ENCODE results near the gene SUMF1.
"Not testable (repeated sequence)": the region's sequence is repeated elsewhere in the genome, so short reads cannot be mapped to it uniquely, and the experiment has no call there.

SUMF1 gene

GRCh38 chr3:4338751-4339150, 128.3 kb downstream of the SUMF1 start:
- DNase-seq (ENCODE audit: low read depth in 2 of 2), result no peak

- no peak for DNase-seq (ENCODE audit: low read depth in 2 of 2)
Observed at GRCh38 chr3:4336850-4337546, 130.1 kb downstream of the SUMF1 start.

- no peak for DNase-seq (ENCODE audit: low read depth in 2 of 2)
Observed at GRCh38 chr3:4335840-4336562, 131.1 kb downstream of the SUMF1 start.

GRCh38 chr3:4334548-4334947, 132.5 kb downstream of the SUMF1 start:
- DNase-seq (ENCODE audit: low read depth in 2 of 2), result no peak

- no peak for DNase-seq (ENCODE audit: low read depth in 2 of 2)
Observed at GRCh38 chr3:4332991-4333390, 134.1 kb downstream of the SUMF1 start.

GRCh38 chr3:4332574-4332973, 134.5 kb downstream of the SUMF1 start:
- no peak for DNase-seq (ENCODE audit: low read depth in 2 of 2)

- DNase-seq (ENCODE audit: low read depth in 2 of 2), result no peak
Observed at GRCh38 chr3:4332111-4332510, 135.0 kb downstream of the SUMF1 start.

GRCh38 chr3:4329806-4330205, 137.3 kb downstream of the SUMF1 start:
- not testable (repeated sequence) for DNase-seq (ENCODE audit: low read depth in 2 of 2)

GRCh38 chr3:4326868-4327267, 140.2 kb downstream of the SUMF1 start:
- no peak for DNase-seq (ENCODE audit: low read depth in 2 of 2)

GRCh38 chr3:4323246-4324027, 143.6 kb downstream of the SUMF1 start:
- no peak for DNase-seq (ENCODE audit: low read depth in 2 of 2)

- no peak for DNase-seq (ENCODE audit: low read depth in 2 of 2)
Observed at GRCh38 chr3:4322635-4323034, 144.4 kb downstream of the SUMF1 start.

GRCh38 chr3:4321732-4322131, 145.3 kb downstream of the SUMF1 start:
- DNase-seq (ENCODE audit: low read depth in 2 of 2), result no peak

GRCh38 chr3:4320096-4320911, 146.8 kb downstream of the SUMF1 start:
- no peak for DNase-seq (ENCODE audit: low read depth in 2 of 2)

GRCh38 chr3:4314688-4315087, 152.4 kb downstream of the SUMF1 start:
- no peak for DNase-seq (ENCODE audit: low read depth in 2 of 2)

- DNase-seq (ENCODE audit: low read depth in 2 of 2), result no peak
Observed at GRCh38 chr3:4313606-4314293, 153.3 kb downstream of the SUMF1 start.

GRCh38 chr3:4311496-4311895, 155.6 kb downstream of the SUMF1 start:
- DNase-seq (ENCODE audit: low read depth in 2 of 2), result no peak

Data from stimulated activated CD8-positive, alpha-beta memory T cell treated with anti-CD3 and anti-CD28 coated beads, Interleukin-2, amount 100 ng/mL, for 48 hours (primary cell).